ENCODE data around the gene GUCD1.

Gene GUCD1

GRCh38 chr22:24565077-24565476 is 10.1 kb upstream of the GUCD1 start:
- TF ChIP-seq CTCF (conservative IDR thresholded peaks at IDR 0.05) = no peak
- no peak overlapping the region for H3K27ac ChIP-seq

- H3K27ac ChIP-seq = no peak overlapping the region
- TF ChIP-seq CTCF (conservative IDR thresholded peaks at IDR 0.05) = no peak
Measured at GRCh38 chr22:24564376-24565058, 9.6 kb upstream of the GUCD1 start.

GRCh38 chr22:24563246-24563645 is 8.3 kb upstream of the GUCD1 start:
- no peak for TF ChIP-seq CTCF (conservative IDR thresholded peaks at IDR 0.05)
- H3K27ac ChIP-seq = no peak overlapping the region

- no peak overlapping the region for H3K27ac ChIP-seq
Measured at GRCh38 chr22:24559471-24559870, 4.5 kb upstream of the GUCD1 start.

GRCh38 chr22:24555165-24556039 is 464 bp upstream of the GUCD1 start, which contains the start of gene SNRPD3:
Gene SNRPD3, plus strand, starts transcription at chr22:24555999. Its CDS starts 1,676 bp downstream, at chr22:24557675.
- H3K27ac ChIP-seq = peak within 1 kb of the TSS; percentile 95
- no peak for TF ChIP-seq CTCF (conservative IDR thresholded peaks at IDR 0.05)

More at GRCh38 chr22:24559471-24559870, 4.5 kb upstream of the GUCD1 start:
- no peak for TF ChIP-seq CTCF (conservative IDR thresholded peaks at IDR 0.05)

- TF ChIP-seq CTCF (conservative IDR thresholded peaks at IDR 0.05) = no peak
- H3K27ac ChIP-seq = peak overlapping the region; percentile 95
Measured at GRCh38 chr22:24553597-24554312, 1.2 kb downstream of the GUCD1 start.

GRCh38 chr22:24552503-24553286 is 2.2 kb downstream of the GUCD1 start:
- H3K27ac ChIP-seq = peak overlapping the region; percentile 95

Measured in VCaP (cell line).